Activated CD8-positive, alpha-beta memory T cell treated with anti-CD3 and anti-CD28 coated beads for 36 hours (primary cell): ENCODE results near the gene MORN1. TPM values are rescaled to one million over a fixed set of nuclear protein-coding genes. Genes with fewer than 3 reads are reported as not detected.

ENCODE experiments used
- CTCF ChIA-PET: fragments of 350-600 bp; sonication (Branson Sonifier 250); formaldehyde crosslinking; loops from one replicate; lab custom pipeline; 2021; ENCODE audit warnings: antibody characterized with exemption; lab: Charles Lee
- POLR2A ChIA-PET: fragments of 350-600 bp; sonication (Branson Sonifier 250); formaldehyde crosslinking; loops from one replicate; lab custom pipeline; 2021; ENCODE audit warnings: antibody characterized with exemption; lab: Charles Lee
- total RNA-seq, 2 experiments: library from RNA; stranded (reverse); gene quantifications; one replicate each; pipeline ENCODE4 v1.2.3, GENCODE V29; 2021

Gene MORN1
- total RNA-seq, 2 experiments from 2014 or later, result 8.7 to 9.9 TPM

DNA sequence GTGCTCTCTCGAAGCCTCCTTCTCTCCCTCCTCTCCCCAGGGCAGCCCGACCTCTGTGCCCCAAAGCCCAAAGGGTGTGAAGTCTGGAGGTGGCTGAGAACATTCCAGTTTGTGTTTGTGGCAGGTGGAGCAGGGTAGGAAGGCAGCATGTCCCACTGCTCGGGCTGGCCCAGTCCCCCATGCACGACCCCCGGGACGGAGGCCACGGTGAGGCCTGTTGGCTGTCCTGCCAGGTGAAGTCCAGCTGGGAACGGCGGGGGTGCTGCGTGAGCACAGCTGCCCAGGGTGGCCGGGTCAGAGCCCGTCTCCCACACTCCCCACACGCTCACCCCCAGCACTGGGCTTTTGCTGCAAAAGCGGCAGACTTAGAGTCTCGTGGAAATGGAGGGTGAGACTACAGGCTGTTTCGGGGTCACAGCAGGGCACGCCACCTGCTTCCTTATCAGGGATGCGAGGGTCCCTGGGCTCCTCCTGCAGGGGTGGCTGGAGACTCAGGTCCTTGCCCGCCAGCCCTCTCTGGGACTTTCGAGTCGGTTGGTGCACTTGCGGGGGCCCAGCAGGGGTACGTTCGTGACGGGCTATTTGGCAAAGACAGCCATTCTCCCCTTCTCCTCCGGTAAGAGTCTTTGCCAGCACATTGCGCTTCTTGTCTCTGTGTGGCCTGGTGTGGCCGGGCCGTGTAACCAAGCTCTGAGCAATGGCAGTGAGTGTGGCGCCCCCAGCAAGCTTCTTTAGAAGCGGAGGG lies 40.3 kb downstream of the MORN1 start:
- POLR2A ChIA-PET, result no interaction called here
- CTCF ChIA-PET, result no interaction called here

DNA sequence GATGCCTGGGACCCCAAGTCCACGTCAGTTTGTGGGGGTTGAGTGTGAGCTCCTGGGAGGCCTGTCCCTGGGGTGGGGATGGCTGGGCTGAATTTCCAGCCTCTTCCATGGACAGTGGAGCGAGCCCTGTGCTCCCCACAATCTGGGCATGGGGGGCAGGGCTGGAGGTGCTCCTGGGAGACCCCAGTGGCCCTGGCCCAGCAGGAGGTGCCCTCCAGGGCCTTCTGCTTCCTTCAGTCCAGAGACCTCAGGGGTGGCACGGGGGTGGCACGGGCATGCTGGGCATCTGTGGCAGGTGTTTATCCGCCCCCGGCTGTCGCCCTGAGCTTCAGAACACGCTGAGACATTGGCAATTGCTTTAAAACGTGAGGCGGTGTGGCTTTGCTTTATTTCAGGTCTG lies 40.9 kb downstream of the MORN1 start:
- ChIA-PET CTCF (interaction anchor here (0.6 kb wide), 1 partner anchor 31 kb away, joined by 3 read pairs; no protein-coding TSS in a partner anchor), POLR2A (interaction anchor here (0.6 kb wide), 1 partner anchor 354 kb away, joined by 3 read pairs; no protein-coding TSS in a partner anchor)

DNA sequence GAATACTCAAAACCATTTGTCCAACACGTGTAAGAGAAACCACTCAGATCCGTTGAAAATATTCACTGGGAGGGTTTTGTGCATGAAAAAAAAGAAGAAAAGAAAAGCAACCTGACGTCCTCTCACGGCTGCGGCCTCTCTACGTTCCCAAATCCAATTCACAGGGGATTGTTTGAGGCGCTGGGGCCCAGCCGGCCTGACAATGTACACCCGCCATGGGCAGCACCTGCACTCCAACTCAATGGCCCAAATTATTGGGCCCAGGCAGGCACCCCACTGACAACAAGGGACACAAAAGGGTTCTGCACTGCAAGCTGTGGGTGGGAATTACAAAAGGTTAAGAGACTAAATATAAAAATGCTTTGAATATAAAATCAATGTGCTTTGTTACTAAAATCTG lies 41.5 kb downstream of the MORN1 start:
- POLR2A ChIA-PET, result interaction anchor here (0.6 kb wide), 1 partner anchor 353 kb away, joined by 3 read pairs; no protein-coding TSS in a partner anchor
- CTCF ChIA-PET, result interaction anchor here (0.6 kb wide), 1 partner anchor 31 kb away, joined by 3 read pairs; no protein-coding TSS in a partner anchor

DNA sequence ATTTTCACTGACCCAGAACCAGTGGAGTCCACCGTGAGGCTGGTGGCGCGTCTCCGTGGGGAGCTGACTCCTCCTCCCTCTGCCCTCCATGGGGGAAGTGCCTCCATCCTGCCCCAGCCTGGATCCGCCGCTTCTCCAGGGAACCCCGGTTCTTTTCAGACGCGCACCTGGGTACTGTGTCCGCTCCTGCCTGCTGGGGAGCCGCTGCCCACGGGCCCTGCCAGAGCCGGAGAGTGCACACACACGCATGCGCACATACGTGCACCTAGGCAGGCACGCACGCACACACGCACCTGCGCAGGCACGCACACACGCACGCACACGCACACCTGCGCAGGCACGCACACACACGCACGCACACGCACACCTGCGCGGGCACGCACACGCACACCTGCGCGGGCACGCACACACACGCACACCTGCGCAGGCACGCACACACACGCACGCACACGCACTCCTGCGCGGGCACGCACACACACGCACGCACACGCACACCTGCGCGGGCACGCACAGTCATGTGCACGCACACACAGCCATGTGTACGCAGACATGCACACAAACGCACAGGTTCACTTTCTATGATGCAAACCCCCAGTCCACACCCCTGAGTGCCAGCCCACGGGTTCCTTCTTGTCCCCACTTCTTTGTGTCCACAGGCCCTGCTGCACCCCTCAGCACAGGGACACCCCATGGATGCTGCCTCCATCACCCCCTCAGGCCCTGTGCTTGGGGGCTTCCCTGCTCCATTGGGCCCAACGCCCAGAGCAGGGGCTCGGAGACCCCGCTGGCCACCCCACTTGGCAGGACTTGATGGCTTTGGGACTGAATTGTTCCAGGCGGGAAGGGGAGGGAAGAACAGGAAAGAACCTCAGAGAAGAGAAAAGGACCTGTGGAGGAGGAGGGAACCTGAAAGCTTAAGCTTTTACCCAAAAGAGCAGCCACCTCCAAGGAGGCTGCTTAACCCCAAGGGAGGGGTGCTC lies 42.7 kb downstream of the MORN1 start:
- POLR2A ChIA-PET, result no interaction called here
- CTCF ChIA-PET, result no interaction called here

DNA sequence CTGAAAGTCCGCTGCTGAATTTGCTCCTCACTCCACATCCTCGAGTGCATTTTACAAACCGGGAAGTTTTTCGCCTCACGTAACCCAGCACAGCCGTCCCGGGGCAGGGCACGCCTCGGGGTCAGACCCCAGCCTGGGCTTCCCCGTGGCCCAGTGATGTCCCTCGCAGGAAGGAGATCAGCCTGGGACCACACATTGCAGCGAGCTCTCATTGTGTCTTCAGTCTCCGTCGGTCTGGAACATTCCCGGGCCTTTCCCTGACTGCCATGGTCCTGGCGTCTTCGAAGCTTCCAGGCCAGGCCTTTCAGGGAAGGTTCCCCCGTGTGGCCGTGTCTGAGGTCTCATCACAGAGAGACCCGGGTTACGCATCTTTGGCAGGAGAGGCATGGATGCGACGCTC lies 43.5 kb downstream of the MORN1 start:
- ChIA-PET CTCF (no interaction called here), POLR2A (no interaction called here)

DNA sequence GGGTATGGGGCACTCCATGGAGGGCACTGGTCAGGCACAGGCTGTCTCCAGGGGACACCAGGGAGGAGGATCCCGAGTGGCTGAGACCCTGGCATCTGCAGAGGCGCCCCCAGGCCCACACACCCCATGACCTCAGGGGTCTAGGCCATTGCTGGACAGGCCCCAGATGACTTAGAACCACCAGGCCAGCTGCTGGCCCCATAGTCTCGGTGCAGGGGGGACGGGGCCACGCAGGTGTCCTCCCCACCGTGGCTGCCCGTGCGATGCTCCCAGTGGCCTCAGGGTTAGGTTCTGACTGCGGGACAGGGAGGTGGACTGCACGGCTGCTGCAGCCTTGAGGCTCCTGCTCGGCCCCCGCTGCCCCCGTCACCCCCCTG lies 44.0 kb downstream of the MORN1 start:
- ChIA-PET POLR2A (no interaction called here), CTCF (no interaction called here)

DNA sequence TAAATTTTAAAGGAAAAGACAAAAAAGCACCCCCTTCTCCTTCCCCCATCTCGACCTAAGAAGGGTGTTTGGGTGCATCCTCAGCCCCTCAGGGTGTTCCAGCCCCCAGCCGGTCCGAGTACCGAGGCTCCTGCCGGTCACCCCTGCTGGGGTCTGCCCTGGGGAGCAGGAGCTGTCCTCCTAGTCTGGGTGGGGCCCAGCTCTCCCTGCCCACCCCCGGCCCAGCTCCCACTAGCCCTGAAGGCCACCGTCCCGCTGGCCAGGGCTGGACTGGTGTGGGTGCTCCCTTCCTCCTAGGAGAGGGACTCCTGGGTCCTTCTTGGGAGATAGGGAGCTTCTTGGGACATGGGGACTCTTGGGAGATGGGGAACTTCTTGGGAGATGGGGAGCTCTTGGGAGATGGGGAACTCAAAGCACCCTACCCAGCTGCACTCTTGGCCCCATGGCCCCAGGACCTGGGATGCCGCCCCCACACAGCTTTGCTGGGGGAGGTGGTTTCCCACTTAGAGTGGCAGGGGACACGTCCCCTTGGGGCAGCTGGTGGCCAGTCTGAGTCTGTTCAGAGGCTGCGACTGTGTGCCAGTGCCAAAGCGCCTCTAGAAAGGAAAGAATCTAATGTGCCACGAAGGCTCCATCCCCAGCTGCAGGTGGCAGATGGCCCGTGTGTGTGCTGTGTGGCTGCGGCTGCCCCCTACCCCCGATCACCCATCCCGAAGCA lies 44.5 kb downstream of the MORN1 start:
- ChIA-PET POLR2A (no interaction called here), CTCF (no interaction called here)

DNA sequence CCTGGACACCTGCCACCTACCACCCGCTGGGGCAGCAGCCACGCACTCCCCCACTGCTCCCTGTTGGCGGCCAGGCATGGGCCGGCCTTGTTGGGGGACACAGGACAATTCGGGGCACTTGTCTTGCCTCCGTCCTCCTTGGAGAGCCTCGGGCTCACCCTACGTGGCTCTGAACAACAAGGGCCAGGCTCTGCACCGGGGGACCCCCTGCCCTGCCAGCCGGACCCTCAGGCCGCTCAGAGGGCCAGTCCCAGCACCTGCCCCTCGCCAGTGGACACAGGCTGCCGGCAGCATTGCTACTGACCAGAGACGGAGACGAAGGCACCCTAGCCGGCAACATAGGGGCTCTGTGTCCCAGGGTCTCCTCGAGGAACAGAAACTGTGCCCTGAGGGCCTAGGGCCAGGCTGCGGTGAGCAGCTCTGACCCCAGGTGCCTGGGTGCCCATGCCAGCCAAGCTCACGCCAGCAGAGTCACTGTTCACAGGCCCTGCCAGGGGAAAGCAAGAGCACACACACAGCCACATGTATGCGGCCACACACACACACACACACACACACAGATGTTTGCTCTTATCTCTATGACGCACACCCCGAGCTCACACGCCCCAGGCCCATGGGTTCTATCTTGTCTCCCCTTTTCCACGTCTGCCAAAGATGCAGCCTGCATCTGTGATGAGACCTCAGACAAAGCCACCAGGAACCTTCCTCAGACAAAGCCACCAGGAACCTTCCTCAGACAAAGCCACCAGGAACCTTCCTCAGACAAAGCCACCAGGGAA lies 45.9 kb downstream of the MORN1 start:
- POLR2A ChIA-PET, result no interaction called here
- CTCF ChIA-PET, result no interaction called here

DNA sequence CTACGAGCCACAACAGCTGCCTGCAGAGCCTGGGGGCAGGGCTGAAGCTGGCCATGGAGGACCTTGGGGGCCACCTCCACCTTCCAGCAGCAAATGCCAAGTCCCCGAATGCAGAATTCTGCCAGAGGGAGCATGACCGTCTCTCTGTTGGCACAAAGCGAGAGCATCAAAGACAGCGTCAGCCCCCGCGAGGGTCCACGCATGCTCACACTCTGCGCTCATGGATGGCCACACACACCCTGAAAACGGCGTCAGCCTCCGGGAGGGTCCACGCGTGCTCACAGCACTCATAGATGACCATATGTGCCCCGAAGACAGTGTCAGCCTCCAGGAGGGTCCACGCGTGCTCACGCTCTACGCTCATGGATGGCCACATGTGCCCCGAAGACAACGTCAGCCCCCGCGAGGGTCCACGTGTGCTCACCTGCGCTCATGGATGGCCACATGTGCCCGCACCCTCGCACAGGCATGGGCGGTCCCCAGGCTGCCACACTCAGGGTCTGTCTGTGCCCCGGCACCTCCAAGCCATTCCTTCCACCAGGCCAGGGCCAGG lies 46.5 kb downstream of the MORN1 start:
- CTCF ChIA-PET, result no interaction called here
- POLR2A ChIA-PET, result no interaction called here

DNA sequence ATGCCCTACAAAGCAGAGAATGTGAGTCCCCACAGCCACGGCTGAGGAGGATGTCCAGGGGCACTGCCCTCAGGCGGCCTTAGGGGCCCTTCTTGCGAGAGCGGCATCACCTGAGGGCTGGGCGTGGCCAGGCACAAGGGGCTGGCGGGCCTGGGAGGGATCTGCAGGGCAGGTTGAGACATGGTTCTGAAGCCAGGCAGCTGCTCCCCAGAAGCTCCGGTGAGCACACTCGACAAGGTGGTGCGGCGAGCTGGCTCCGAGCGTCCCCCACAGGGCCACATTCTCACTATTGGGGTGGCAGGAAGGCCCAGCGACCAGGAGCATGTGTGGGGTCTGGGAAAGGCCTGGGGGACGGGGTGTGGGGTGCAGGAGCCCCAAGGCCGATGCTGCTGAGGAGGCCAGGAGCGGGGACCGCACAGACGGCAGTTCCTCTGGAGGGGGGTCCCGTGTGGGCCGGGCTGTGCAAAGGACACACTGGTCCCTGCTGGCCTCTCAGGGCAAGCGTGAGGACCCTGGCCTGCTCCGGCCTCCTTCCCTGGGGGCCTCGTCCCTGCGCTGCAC lies 47.2 kb downstream of the MORN1 start:
- CTCF ChIA-PET, result no interaction called here
- POLR2A ChIA-PET, result no interaction called here

DNA sequence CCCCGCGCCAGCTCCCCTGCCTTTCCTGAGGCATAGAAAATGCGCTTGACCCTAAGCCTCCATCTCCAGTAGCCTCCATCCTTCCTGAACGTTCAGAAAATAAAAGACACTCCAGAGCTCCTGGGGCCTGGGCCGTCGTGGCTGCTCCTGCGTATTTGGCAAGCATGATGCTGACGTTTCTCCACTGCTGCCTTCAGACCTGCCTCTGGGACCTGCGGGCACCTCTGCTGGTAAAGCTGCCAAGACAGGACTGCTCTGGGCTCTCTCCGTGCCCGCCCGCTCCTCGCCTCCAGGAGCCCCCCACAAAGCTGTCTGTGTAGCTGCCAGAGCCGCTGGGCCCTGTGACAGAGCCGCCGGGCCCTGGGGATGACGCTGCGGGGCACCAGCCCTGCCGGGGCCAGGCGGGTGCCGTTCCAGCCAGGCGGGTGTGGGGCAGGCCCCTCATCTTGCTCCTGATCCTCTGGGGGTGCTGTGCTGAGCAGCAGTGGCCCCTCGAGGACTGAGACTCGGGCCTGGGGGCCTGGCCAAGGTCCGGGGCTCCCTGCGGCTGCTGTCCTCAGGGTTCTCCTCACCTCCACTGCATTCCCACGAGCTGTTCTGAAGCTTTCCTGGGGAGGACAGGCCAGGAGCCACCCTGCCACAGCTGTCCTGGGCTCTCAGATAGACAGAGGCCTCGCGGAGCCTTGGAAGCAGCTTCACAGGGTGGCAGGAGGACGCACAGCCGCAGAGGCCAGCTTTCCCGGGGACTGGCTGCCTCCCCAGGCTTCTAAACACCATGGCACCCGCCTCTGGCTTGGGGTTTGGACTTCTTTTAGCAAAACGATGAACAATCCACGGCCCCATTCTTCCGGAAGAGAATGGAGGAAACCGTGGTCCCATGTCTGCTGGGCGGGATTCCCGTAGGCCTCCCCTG lies 48.1 kb downstream of the MORN1 start:
- POLR2A ChIA-PET, result no interaction called here
- CTCF ChIA-PET, result no interaction called here

DNA sequence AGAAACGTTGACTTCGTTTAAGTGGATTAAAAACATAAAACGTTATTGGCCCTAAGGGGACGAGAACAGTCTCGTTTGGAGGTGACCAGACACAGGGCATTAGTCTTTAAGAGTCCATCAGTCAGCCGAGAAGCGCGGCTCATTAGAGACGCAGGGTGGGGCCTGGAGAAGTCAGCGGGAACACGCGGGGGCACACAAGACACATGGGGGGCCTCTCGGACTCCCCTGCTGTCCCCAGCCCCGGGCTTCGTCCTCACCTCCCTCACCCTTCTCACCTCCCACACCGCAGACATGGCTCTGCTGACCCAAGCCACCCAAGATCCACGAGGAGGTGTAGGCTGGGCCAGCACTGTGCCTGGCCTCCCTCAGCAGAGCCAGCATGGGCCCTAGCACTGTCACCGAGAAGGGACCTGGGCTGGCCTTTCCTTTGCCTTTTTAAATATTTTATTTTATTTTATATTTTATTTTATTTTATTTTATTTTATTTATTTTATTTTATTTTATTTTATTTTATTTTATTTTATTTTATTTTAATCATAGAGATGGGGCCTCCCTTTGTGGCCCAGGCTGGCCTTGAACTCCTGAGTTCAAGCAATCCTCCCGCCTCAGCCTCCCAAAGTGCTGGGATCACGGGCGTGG lies 48.9 kb downstream of the MORN1 start:
- ChIA-PET CTCF (no interaction called here), POLR2A (no interaction called here)

DNA sequence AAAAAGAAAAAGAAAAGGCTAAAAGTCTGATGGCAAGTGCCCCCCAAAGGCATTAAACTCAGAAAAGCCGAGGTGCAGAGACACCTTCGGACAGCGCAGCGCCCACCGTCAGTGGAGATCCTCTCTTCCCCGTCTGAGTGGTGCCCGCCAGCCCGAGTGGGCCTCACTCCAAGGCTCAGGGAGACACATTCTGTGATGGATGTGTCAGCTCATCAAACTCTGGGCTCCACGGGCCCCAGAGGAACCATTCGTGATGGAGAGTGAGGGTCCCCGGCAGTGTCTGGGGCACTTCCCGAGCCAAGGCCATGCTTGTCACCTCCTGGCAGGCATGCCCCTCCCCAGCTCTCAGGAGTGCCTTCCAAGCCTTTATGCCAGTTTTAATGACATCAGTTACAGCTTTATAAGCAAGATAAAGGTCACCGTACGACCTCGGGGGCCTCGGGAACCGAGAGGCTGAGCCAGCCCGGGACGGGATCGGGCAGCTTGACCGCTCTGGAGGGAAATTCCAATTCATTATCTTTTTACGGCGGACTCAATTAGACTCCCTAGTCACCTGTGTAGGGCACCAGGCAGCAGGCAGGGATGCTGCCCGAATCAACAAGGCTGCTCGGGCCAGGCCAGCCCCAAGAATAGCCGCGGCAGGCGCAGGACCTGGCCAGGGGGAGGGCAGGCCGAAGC lies 49.5 kb downstream of the MORN1 start:
- ChIA-PET POLR2A (no interaction called here), CTCF (no interaction called here)

DNA sequence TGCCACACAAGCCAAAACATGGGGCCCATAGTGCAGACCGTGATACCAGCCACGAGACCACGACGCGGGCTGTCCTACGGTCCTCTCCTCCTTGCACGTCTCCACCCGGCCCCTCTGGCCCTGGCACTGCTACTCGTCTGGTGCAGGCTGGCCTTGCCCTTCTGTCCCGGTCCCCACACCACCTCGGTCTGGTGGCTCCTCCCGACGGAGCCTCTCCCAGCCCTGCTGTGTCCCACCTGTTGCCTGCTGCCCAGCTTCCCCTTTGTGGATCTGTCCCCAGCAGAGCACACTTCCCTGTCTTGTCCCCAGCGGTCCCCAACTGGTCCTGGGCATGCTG lies 50.5 kb downstream of the MORN1 start:
- POLR2A ChIA-PET, result no interaction called here
- CTCF ChIA-PET, result no interaction called here

DNA sequence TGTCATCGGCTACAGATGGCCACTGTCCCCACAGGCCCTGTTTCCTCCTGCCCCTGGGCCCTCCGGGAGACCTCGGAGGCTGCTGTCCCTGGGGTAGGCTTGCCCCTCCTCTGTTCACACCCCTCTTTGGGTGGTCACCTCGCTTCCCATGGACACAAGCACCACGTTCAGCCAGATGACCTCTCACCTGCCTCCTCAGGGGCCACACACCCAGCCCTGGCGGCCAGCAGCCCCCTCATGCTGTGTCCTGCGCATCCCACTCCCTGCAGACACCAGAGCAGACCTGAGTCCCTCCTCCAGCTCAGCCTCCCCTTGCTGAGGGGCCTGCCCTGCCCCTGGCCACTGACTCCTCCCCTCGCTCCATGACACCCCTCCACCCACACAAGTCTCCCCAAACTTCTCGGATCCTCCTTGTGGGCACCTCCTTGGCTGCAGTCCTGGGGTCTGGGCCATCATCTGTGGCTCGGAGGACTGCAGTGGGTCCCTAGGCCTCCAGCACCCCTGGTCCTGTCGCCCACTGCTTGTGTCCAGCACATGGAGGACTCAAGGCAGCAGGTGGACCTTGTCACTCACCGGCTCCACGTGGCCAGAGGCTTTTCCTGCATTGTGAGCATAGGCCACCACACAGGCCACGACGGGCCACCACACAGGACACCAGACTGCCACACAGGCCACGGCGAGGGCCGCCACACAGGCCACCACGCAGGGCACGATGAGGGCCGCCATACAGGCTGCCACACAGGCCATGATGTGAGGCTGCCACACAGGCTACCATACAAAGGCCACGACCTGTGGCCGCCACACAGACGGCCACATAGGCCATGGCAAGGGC lies 51.1 kb downstream of the MORN1 start:
- CTCF ChIA-PET, result no interaction called here

More for the DNA sequence above, 51.1 kb downstream of the MORN1 start:
- POLR2A ChIA-PET, result no interaction called here
